B cell (primary cell): ENCODE data around the gene FKBP1C.

Experiments
- EZH2 ChIP-seq: IDR thresholded peaks from 2 replicates; pipeline ENCODE4 v1.6.1; 2012; ENCODE audit warnings: borderline replicate concordance, low read depth, mild to moderate bottlenecking, moderate library complexity, low read length; ENCODE audit not compliant: insufficient read depth, poor library complexity, severe bottlenecking
- TF ChIP-seq, protein P1 (sequence below): fragments of 200-600 bp; IDR thresholded peaks from one replicate; pipeline ENCODE4 v1.8.0; 2022; ENCODE audit warnings: antibody characterized with exemption, mild to moderate bottlenecking

DNA sequence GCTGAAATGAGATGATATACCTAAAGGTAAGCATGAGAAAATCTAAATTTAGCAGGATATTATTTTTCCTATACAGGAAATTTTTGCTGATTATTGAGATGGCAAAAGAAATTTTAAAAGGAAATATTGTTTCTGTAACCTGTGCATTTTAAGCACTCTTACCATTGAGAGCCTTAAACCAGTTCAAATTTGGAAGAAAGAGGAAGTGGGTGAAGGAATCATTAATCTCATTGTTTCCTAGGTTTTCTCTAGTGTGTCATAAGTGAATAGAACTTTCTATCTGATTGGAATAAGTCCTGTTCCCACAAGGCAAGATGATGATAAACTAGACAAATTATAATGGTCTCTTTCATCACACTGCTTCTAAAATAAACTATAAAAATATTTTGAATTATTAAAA lies 22.4 kb upstream of the FKBP1C start:
- TF ChIP-seq, protein P1, sequence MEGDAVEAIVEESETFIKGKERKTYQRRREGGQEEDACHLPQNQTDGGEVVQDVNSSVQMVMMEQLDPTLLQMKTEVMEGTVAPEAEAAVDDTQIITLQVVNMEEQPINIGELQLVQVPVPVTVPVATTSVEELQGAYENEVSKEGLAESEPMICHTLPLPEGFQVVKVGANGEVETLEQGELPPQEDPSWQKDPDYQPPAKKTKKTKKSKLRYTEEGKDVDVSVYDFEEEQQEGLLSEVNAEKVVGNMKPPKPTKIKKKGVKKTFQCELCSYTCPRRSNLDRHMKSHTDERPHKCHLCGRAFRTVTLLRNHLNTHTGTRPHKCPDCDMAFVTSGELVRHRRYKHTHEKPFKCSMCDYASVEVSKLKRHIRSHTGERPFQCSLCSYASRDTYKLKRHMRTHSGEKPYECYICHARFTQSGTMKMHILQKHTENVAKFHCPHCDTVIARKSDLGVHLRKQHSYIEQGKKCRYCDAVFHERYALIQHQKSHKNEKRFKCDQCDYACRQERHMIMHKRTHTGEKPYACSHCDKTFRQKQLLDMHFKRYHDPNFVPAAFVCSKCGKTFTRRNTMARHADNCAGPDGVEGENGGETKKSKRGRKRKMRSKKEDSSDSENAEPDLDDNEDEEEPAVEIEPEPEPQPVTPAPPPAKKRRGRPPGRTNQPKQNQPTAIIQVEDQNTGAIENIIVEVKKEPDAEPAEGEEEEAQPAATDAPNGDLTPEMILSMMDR = no peak
- no peak for TF ChIP-seq EZH2
